GM21447 (cell line): ENCODE measurements around the gene RBP3.
"Not testable (repeated sequence)": the region's sequence is repeated elsewhere in the genome, so short reads cannot be mapped to it uniquely, and the experiment has no call there.

ENCODE experiments used
- ATAC-seq: cut with Tn5 transposase; IDR thresholded peaks from one replicate; pipeline ENCODE4 v1.9.1; 2021; ENCODE audit not compliant: unreplicated experiment

RBP3 gene

GRCh38 chr10:47371629-47372485 lies 23.7 kb downstream of the RBP3 start:
- no peak for ATAC-seq

- ATAC-seq, result no peak
Measured at GRCh38 chr10:47372726-47373125, 24.6 kb downstream of the RBP3 start.

- no peak for ATAC-seq
Measured at GRCh38 chr10:47374611-47375536, 26.7 kb downstream of the RBP3 start.

- ATAC-seq, result no peak
Measured at GRCh38 chr10:47376522-47377220, 28.5 kb downstream of the RBP3 start.

- no peak for ATAC-seq
Measured at GRCh38 chr10:47378183-47378510, 30.0 kb downstream of the RBP3 start.

GRCh38 chr10:47378606-47379444 lies 30.7 kb downstream of the RBP3 start:
- no peak for ATAC-seq

GRCh38 chr10:47379445-47379785 lies 31.3 kb downstream of the RBP3 start:
- ATAC-seq, result no peak

- no peak for ATAC-seq
Measured at GRCh38 chr10:47379901-47380300, 31.7 kb downstream of the RBP3 start.

GRCh38 chr10:47380341-47381102 lies 32.4 kb downstream of the RBP3 start:
- ATAC-seq, result no peak

GRCh38 chr10:47381103-47381395 lies 32.9 kb downstream of the RBP3 start:
- ATAC-seq, result no peak

GRCh38 chr10:47381427-47382379 lies 33.5 kb downstream of the RBP3 start:
- no peak for ATAC-seq

- ATAC-seq, result no peak
Measured at GRCh38 chr10:47383261-47384147, 35.3 kb downstream of the RBP3 start.

GRCh38 chr10:47384148-47384921 lies 36.2 kb downstream of the RBP3 start, which contains the start of gene ZNF488:
Gene ZNF488, minus strand, starts transcription at chr10:47384293. Its CDS starts 15,464 bp downstream, at chr10:47368829.
- peak; percentile 94 for ATAC-seq

GRCh38 chr10:47386104-47386503 lies 37.9 kb downstream of the RBP3 start:
- not testable (repeated sequence) for ATAC-seq

GRCh38 chr10:47388879-47389278 lies 40.7 kb downstream of the RBP3 start:
- ATAC-seq, result no peak

GRCh38 chr10:47389619-47390018 lies 41.5 kb downstream of the RBP3 start:
- ATAC-seq, result no peak

- ATAC-seq, result no peak
Measured at GRCh38 chr10:47396311-47396717, 48.2 kb downstream of the RBP3 start.
